Panc1 (cell line): ENCODE results near the gene CES4A. TPM values are rescaled to one million over a fixed set of nuclear protein-coding genes. Genes with fewer than 3 reads are reported as not detected.

Experiments used
- ATAC-seq: fragments of 200-7000 bp; cut with Tn5 transposase; 2 replicates; pipeline ENCODE4 v1.9.1; 2020; ENCODE audit warnings: mild to moderate bottlenecking, moderate library complexity
- BruUV-seq: library from RNA; stranded (reverse); fragments of 400-500 nt; replicated peaks from 2 replicates; lab custom pipeline; 2021; lab: Mats Ljungman, UMichigan
- CTCF ChIA-PET: fragments of 300-600 bp; sonication (Branson Sonifier 250); formaldehyde crosslinking; loops from one replicate; lab custom pipeline; 2022; ENCODE audit warnings: antibody characterized with exemption; lab: Charles Lee
- POLR2A ChIA-PET: fragments of 300-600 bp; sonication (Branson Sonifier 250); formaldehyde crosslinking; loops from one replicate; lab custom pipeline; 2022; ENCODE audit warnings: antibody characterized with exemption; lab: Charles Lee
- DNase-seq: peaks from one replicate; pipeline ENCODE4 v3.0.0-alpha.2; 2010; ENCODE audit warnings: low read depth, low spot score
- H3K27ac ChIP-seq: 2 replicates; pipeline ENCODE4 v1.5.1; 2011; ENCODE audit warnings: mild to moderate bottlenecking, low read length, inconsistent platforms
- H3K27me3 ChIP-seq: fragments of 200-500 bp; sonication (Bioruptor generic); 2 replicates; pipeline ENCODE4 v1.6.0; 2014; ENCODE audit warnings: low read length, inconsistent platforms; ENCODE audit not compliant: control insufficient read depth, insufficient read depth
- H3K36me3 ChIP-seq: fragments of 200-500 bp; sonication (Bioruptor generic); 2 replicates; pipeline ENCODE4 v1.5.1; 2014; ENCODE audit warnings: inconsistent platforms, mild to moderate bottlenecking, low read length, moderate library complexity; ENCODE audit not compliant: control insufficient read depth, insufficient read depth
- H3K4me1 ChIP-seq: 2 replicates; pipeline ENCODE4 v1.5.1; 2011; ENCODE audit warnings: inconsistent platforms, mild to moderate bottlenecking, low read length, moderate library complexity; ENCODE audit not compliant: control insufficient read depth, insufficient read depth
- H3K4me3 ChIP-seq, 2 experiments: 2 replicates each; pipeline ENCODE4 v1.5.1; 2011 to 2012; ENCODE audit warnings: low read depth in 2 of 2, low read length in 2 of 2, mild to moderate bottlenecking in 2 of 2, inconsistent platforms in 1 of 2, moderate library complexity in 1 of 2
- H3K9me3 ChIP-seq: fragments of 200-500 bp; sonication (Bioruptor generic); 2 replicates; pipeline ENCODE4 v1.5.1; 2014; ENCODE audit warnings: low read depth, mild to moderate bottlenecking, inconsistent platforms, low read length, moderate library complexity; ENCODE audit not compliant: control insufficient read depth, insufficient read depth
- CTCF ChIP-seq: fragments of 450-650 bp; IDR thresholded peaks from 2 replicates; pipeline ENCODE4 v1.5.1; 2017; ENCODE audit warnings: mild to moderate bottlenecking
- POLR2AphosphoS5 ChIP-seq: IDR thresholded peaks from 2 replicates; pipeline ENCODE4 v1.6.1; 2012; ENCODE audit warnings: mild to moderate bottlenecking, low read depth, low read length, moderate library complexity
- REST ChIP-seq, 2 experiments: IDR thresholded peaks; 2 replicates each; pipeline ENCODE4 v1.6.1; 2011 to 2012; ENCODE audit warnings: low read depth in 2 of 2, control low read depth in 1 of 2, low read length in 1 of 2, mild to moderate bottlenecking in 1 of 2, moderate library complexity in 1 of 2; ENCODE audit not compliant: insufficient read depth in 1 of 2
- SIN3A ChIP-seq: IDR thresholded peaks from 2 replicates; pipeline ENCODE4 v1.6.1; 2012; ENCODE audit warnings: low read depth, mild to moderate bottlenecking, low read length, moderate library complexity, borderline replicate concordance; ENCODE audit not compliant: insufficient read depth
- TCF7L2 ChIP-seq: IDR thresholded peaks from 2 replicates; pipeline ENCODE4 v1.6.1; 2011; ENCODE audit warnings: mild to moderate bottlenecking, low read depth, low read length, inconsistent platforms
- in situ Hi-C: cut with HindIII; loops from 2 replicates; pipeline ENCODE4 v1.10.0; 2016; ENCODE audit warnings: low sequenced_read_pairs, low pct_unique_long_range_greater_than_20kb
- intact Hi-C: fragments of 100-400 bp; cut with micrococcal nuclease; formaldehyde crosslinking; loops from one replicate; pipeline ENCODE4 v1.10.0; 2022; ENCODE audit not compliant: unreplicated experiment
- total RNA-seq: library from RNA; stranded (reverse); gene quantifications from one replicate; pipeline ENCODE4 v1.2.1, GENCODE V29; 2021; ENCODE audit not compliant: unreplicated experiment

Gene CES4A
- total RNA-seq, 1 experiment from 2014 or later, result 6.1 TPM

DNA sequence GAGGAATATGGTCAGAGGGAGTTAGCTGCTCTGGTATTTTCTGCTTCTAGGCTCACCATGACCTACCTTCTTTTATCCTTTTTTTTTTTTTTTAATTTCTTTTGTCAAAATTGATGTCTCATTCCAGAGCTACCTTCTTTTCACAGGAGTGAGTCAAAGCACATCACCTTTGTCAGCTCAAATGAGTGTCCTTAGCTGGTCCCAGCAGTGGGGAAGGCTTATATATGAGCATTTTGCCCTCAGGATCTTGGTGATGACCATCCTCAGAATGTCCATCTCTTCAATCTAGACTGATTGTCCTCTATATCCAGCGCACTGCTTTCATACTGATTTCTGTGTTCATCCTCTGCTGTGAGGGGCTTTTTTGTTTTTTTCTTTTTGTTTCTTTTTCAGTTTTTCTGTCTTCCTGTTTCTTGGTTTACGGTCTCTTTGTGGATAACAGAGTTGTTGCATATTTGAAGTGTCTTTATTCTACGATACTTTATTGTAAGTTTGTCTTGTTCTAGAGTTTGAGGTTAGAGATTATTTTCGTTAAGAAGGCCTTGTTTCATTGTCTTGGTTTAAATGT lies 65.5 kb downstream of the CES4A start:
- ChIA-PET CTCF (no interaction called here), POLR2A (interaction anchor here (0.7 kb wide), 1 partner anchor 80 kb away, joined by 3 read pairs; no protein-coding TSS in a partner anchor)
- Histone ChIP-seq H3K4me1 (peaks cover 4% of the 10 kb centered on the region; the same call in 1 of the 2 replicates), H3K36me3 (no peaks in the 10 kb centered on the region), H3K9me3 (no peaks in the 10 kb centered on the region), H3K4me3 (no peak overlapping the region), H3K27ac (no peak overlapping the region), H3K27me3 (no peaks in the 10 kb centered on the region)
- DNase-seq, result no peak
- intact Hi-C loops, result no loop called here
- BruUV-seq, result no TSS peak
- in situ Hi-C loops, result no loop called here
- TF ChIP-seq POLR2AphosphoS5 (no peak), CTCF (no peak), REST (IDR thresholded peaks at IDR 0.05; ENCODE audit: insufficient read depth in 1 of 2, low read depth in 2 of 2, low read length in 1 of 2) (no peak), TCF7L2 (no peak)
- no peak for ATAC-seq

- DNase-seq (no peak), ATAC-seq (no peak)
- H3K36me3 ChIP-seq, result no peaks in the 10 kb centered on the region
- no peak overlapping the region for H3K4me3 ChIP-seq
- H3K27me3 ChIP-seq, result no peaks in the 10 kb centered on the region
- H3K4me1 ChIP-seq, result peaks cover 4% of the 10 kb centered on the region; the same call in 1 of the 2 replicates
- no peaks in the 10 kb centered on the region for H3K9me3 ChIP-seq
- POLR2A ChIA-PET, result interaction anchor here (0.7 kb wide), 1 partner anchor 81 kb away, joined by 3 read pairs; no protein-coding TSS in a partner anchor
- H3K27ac ChIP-seq, result no peak overlapping the region
- BruUV-seq, result no TSS peak
- intact Hi-C loops (no loop called here), in situ Hi-C loops (no loop called here)
- TF ChIP-seq SIN3A (no peak), TCF7L2 (no peak), CTCF (no peak), POLR2AphosphoS5 (no peak), REST (IDR thresholded peaks at IDR 0.05; ENCODE audit: insufficient read depth in 1 of 2, low read depth in 2 of 2, low read length in 1 of 2) (no peak)
- CTCF ChIA-PET, result interaction anchor here (0.5 kb wide), 1 partner anchor 1138 kb away, joined by 3 read pairs; no protein-coding TSS in a partner anchor
Observed at GRCh38 chr16:67054901-67055300, 66.5 kb downstream of the CES4A start.
